GM18499 (cell line): Measurements from ENCODE around the gene B4GALNT3.

Source experiments
- ATAC-seq: cut with Tn5 transposase; IDR thresholded peaks from one replicate; pipeline ENCODE4 v1.9.1; 2021; ENCODE audit warnings: moderate number of reproducible peaks; ENCODE audit not compliant: insufficient read depth, unreplicated experiment

B4GALNT3 gene

GRCh38 chr12:586318-587071, 126.8 kb downstream of the B4GALNT3 start:
- no peak for ATAC-seq

GRCh38 chr12:587132-588023, 127.6 kb downstream of the B4GALNT3 start:
- ATAC-seq: no peak

GRCh38 chr12:588024-588322, 128.2 kb downstream of the B4GALNT3 start:
- no peak for ATAC-seq

- ATAC-seq: no peak
These were observed 128.9 kb downstream of the B4GALNT3 start for GRCh38 chr12:588646-589045.

GRCh38 chr12:590206-590750, 130.5 kb downstream of the B4GALNT3 start:
- ATAC-seq: no peak

- ATAC-seq: no peak
These were observed 131.7 kb downstream of the B4GALNT3 start for GRCh38 chr12:591167-592023.

GRCh38 chr12:592024-592505, 132.3 kb downstream of the B4GALNT3 start:
- no peak for ATAC-seq

GRCh38 chr12:593396-594270, 133.9 kb downstream of the B4GALNT3 start:
- no peak for ATAC-seq

GRCh38 chr12:597926-598568, 138.3 kb downstream of the B4GALNT3 start:
- ATAC-seq: no peak

- no peak for ATAC-seq
These were observed 140.0 kb downstream of the B4GALNT3 start for GRCh38 chr12:599756-600155.

GRCh38 chr12:601976-602699, 142.4 kb downstream of the B4GALNT3 start:
- no peak for ATAC-seq

GRCh38 chr12:602700-603068, 142.9 kb downstream of the B4GALNT3 start:
- ATAC-seq: no peak

GRCh38 chr12:604956-605355, 145.2 kb downstream of the B4GALNT3 start:
- no peak for ATAC-seq

GRCh38 chr12:607541-608001, 147.8 kb downstream of the B4GALNT3 start:
- ATAC-seq: no peak

GRCh38 chr12:608413-608812, 148.7 kb downstream of the B4GALNT3 start:
- ATAC-seq: no peak

GRCh38 chr12:608921-609320, 149.2 kb downstream of the B4GALNT3 start:
- ATAC-seq: no peak

GRCh38 chr12:611721-612120, 152.0 kb downstream of the B4GALNT3 start:
- ATAC-seq: no peak

GRCh38 chr12:612293-612692, 152.6 kb downstream of the B4GALNT3 start:
- no peak for ATAC-seq
